Ectodermal cell (in vitro differentiated cells): Measurements from ENCODE around the gene SYT14.
"Not testable (repeated sequence)": the region's sequence is repeated elsewhere in the genome, so short reads cannot be mapped to it uniquely, and the experiment has no call there.

Experiments
- H3K27ac ChIP-seq: 2 replicates; pipeline ENCODE4 v1.7.0; 2013; ENCODE audit warnings: mild to moderate bottlenecking, low read depth, low read length; ENCODE audit not compliant: insufficient read depth, poor library complexity, severe bottlenecking
- H3K27me3 ChIP-seq: 2 replicates; pipeline ENCODE4 v1.7.0; 2013; ENCODE audit warnings: mild to moderate bottlenecking, low read length; ENCODE audit not compliant: insufficient read depth, control insufficient read depth, poor library complexity, severe bottlenecking
- H3K36me3 ChIP-seq: one replicate; pipeline ENCODE4 v1.7.0; 2013; ENCODE audit warnings: low read length; ENCODE audit not compliant: control insufficient read depth, insufficient read depth
- H3K4me1 ChIP-seq: one replicate; pipeline ENCODE4 v1.7.0; 2013; ENCODE audit warnings: low read length; ENCODE audit not compliant: control insufficient read depth, insufficient read depth
- H3K4me3 ChIP-seq: 2 replicates; pipeline ENCODE4 v1.7.0; 2013; ENCODE audit warnings: low read depth, low read length, control low read depth; ENCODE audit not compliant: insufficient read depth
- H3K9me3 ChIP-seq: 2 replicates; pipeline ENCODE4 v1.7.0; 2013; ENCODE audit warnings: mild to moderate bottlenecking, low read length, moderate library complexity; ENCODE audit not compliant: control insufficient read depth
- WGBS, 2 experiments: methylation state at CpG; one replicate each; pipeline ENCODE4 v1.1.7; 2013; ENCODE audit warnings: missing lambda C conversion rate in 2 of 2; 5-methylcytosine and 5-hydroxymethylcytosine counted together

The SYT14 gene

DNA sequence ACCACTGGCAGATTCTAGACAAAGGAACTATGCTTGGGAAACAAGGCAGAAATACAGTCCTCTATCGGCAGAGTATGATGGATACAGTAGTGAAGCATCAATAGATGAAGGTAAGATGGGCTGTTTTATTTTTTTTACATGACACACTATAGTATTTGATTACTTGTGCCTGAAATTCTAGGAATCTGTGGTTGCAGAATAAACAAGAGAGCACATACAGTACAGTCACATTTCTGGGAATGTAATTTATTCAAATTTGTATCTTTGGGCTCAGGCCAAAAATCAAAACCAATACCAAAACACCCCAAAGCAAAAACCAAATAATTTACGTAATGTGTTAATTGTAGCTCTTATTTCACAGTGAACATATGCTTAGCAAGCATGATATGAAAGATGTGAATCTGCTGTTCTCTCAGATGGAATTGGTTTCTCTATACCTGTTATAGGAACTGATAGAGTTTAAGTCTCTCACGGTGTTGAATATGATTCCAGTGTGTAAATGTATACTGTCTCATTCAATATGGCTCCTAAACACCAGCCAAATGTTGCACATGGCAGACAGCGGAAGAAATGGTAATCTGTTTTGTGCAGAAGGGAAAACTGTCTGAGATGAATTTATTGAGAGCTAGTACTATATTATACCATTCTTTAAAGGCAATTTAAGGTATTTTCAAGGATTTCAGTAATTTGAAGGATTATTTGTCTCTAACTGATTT is 83.3 kb downstream of the SYT14 start:
- Histone ChIP-seq H3K27ac (no peak overlapping the region), H3K4me1 (no peaks in the 10 kb centered on the region), H3K27me3 (no peaks in the 10 kb centered on the region), H3K9me3 (no peaks in the 10 kb centered on the region), H3K4me3 (no peak overlapping the region), H3K36me3 (no peaks in the 10 kb centered on the region)
- 96 to 97% methylated on average over 4 of the region's 4 CpGs for WGBS, 2 experiments

DNA sequence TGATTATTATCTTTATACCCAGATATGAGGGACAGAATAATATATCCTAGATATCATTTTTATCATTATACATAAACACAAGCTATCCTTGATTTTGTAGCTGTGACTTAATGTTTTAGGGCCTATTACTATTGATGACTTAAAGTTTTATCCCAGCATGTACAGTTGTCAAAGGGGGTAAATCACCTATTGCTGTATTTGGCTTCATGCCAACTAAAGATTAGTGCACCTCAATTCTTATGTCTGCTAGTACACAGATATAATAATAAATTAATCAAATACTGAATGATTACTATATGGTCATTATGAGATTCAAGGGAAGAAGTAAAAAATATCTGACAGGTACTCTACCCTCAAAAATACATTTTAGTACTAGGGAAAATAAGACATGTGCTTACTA is 84.0 kb downstream of the SYT14 start:
- no peaks in the 10 kb centered on the region for H3K4me1 ChIP-seq
- no peak overlapping the region for H3K27ac ChIP-seq
- no peak overlapping the region for H3K4me3 ChIP-seq
- no peaks in the 10 kb centered on the region for H3K36me3 ChIP-seq
- H3K9me3 ChIP-seq = no peaks in the 10 kb centered on the region
- no peaks in the 10 kb centered on the region for H3K27me3 ChIP-seq

DNA sequence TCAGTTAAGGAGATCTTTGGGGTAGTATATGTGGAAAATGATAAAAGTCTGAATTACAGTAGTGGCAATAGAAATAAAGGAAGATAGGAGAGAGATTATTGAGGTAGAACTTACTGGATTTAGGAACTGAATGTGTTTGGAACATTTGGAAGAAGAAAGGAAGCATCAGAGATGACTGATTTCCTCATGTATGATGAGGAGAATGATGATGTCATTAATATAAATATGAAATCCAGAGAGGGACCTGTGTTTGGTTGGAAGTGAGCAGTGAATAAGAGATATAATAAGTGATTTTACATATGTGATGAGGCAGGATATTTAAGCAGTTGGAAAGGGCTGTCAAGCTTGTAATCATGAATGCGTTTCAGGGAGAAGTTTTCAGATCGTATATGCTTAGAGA is 86.3 kb downstream of the SYT14 start:
- Histone ChIP-seq H3K4me1 (no peaks in the 10 kb centered on the region), H3K36me3 (no peaks in the 10 kb centered on the region), H3K4me3 (no peak overlapping the region), H3K9me3 (no peaks in the 10 kb centered on the region), H3K27me3 (no peaks in the 10 kb centered on the region), H3K27ac (no peak overlapping the region)
- WGBS, 2 experiments = 95 to 96% methylated on average over 2 of the region's 2 CpGs

DNA sequence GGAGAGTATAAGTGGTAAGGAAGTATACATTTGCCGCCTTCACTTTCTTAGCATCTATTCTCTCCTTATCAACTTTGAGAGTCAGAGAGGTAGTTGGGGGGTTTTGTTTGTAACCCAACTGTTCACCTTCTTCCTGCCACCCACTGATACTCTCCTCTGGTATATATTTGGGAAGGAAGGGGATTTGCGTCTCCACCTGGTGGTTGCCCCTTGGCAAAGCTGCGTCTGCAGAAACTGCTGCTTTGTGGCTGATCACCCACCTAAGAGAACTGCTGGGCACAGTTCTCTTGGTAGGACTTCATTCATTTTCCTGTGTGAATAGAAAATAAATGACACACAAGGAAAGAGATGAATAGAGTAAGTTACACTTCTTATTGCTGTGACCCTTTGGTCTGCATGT is 87.0 kb downstream of the SYT14 start:
- no peak overlapping the region for H3K27ac ChIP-seq
- no peaks in the 10 kb centered on the region for H3K36me3 ChIP-seq
- H3K4me3 ChIP-seq = no peak overlapping the region
- H3K27me3 ChIP-seq = no peaks in the 10 kb centered on the region
- no peaks in the 10 kb centered on the region for H3K4me1 ChIP-seq
- WGBS, 2 experiments = 85 to 88% methylated on average over 2 to 3 of the region's 3 CpGs
- H3K9me3 ChIP-seq = no peaks in the 10 kb centered on the region

DNA sequence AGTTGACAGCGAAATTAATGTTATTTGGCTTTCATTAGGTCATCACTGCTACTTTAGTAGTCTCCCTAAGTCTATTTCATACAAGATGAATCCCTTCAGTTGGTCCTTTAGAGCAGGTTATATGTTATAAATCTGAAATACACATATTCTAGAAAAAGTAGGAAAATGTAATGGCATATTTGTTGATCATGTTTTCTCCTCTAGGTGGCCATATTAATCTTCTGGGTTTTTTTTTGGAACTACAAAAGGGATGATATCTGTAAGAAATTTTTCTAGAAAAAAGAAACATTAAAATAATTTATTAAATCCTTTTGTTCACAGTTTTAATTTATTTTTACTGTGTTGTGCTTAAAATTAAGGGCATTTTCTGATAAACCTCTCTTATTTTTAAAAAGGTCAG is 87.9 kb downstream of the SYT14 start:
- H3K27ac ChIP-seq = no peak overlapping the region
- no peaks in the 10 kb centered on the region for H3K4me1 ChIP-seq
- no peaks in the 10 kb centered on the region for H3K36me3 ChIP-seq
- H3K9me3 ChIP-seq = no peaks in the 10 kb centered on the region
- H3K4me3 ChIP-seq = no peak overlapping the region
- no peaks in the 10 kb centered on the region for H3K27me3 ChIP-seq
- WGBS, 2 experiments = 100% methylated on average over 1 of the region's 1 CpG

DNA sequence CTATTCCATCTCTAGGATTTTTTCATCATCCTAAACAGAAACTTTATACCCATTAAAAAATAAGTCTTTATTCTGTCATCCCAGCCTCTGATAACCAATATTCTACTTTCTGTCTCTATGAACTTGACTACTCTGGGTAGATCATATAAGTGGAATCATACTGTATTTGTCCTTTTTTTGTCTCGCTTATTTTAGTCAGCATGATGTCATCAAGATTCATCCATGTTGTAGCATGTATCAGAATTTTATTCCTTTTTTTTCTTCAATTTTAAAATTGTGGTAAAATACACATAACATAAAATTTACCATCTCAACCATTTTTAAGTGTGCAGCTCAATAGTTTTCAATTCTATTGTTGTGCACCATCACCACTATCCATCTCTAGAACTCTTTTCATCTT is 90.0 kb downstream of the SYT14 start:
- no CpG with 5 or more reads among the region's 1 CpG for WGBS, 2 experiments
- Histone ChIP-seq H3K36me3 (no peaks in the 10 kb centered on the region), H3K9me3 (no peaks in the 10 kb centered on the region), H3K4me3 (no peak overlapping the region), H3K27ac (no peak overlapping the region), H3K4me1 (no peaks in the 10 kb centered on the region), H3K27me3 (no peaks in the 10 kb centered on the region)

DNA sequence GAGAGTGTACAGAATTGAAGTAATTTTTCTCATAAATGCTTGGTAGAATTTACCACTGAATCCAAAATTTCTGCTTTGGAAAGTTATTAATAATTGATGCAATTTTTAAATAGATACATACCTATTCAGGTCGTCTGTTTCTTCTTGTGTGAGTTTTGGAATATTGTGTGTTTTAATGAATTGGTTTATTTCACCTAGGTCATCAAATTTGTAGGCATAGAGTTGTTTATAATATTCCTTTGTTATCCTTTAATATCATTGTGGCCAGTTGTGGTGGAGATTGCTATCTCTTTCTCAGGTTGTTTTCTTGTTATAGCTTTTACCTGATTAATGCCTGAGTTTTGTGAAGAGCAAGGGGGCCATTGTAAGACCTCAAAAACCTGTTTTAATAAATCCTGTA is 93.5 kb downstream of the SYT14 start:
- Histone ChIP-seq H3K9me3 (no peaks in the 10 kb centered on the region), H3K4me3 (no peak overlapping the region), H3K27me3 (no peaks in the 10 kb centered on the region), H3K27ac (no peak overlapping the region), H3K4me1 (no peaks in the 10 kb centered on the region), H3K36me3 (no peaks in the 10 kb centered on the region)
- 86% methylated on average over 1 of the region's 1 CpG; no CpG with 5 or more reads in 1 of the 2 experiments for WGBS, 2 experiments

DNA sequence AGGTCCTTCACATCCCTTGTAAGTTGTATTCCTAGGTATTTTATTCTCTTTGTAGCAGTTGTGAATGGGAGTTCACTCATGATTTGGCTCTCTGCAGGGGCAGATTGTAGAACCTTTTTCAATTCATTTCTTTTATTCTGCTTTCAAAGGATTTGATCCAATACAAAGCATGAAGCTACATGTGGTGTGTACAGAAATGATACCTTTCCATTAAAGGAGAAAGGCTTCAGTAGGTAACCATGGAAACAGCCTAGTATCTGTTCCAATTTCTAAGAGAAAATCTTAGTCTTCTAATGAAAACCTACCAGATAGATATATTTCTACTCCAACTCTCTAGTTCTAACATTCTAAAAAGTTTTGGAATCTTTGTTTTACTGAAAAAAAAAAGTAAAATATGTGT is 105.0 kb downstream of the SYT14 start:
- no peaks in the 10 kb centered on the region for H3K27me3 ChIP-seq
- H3K4me3 ChIP-seq = no peak overlapping the region
- H3K36me3 ChIP-seq = no peaks in the 10 kb centered on the region

DNA sequence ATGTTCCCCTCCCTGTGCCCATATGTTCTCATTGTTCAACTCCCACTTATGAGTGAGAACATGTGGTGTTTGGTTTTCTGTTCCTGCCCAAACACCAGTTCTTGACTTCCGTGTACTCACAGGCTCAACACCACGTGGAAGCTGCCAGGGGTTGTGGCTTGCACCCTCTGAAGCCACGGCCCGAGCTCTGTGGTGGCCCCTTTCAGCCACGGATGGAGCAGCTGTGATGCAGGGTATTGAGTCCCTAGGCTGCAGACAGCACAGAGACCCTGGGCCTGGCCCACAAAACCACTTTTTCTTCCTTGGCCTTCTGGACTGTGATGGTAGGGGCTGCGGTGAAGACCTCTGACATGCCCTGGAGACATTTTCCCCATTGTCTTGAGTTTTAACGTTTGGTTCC is 111.6 kb downstream of the SYT14 start:
- Histone ChIP-seq H3K4me3 (no peak overlapping the region), H3K27me3 (no peaks in the 10 kb centered on the region), H3K9me3 (no peaks in the 10 kb centered on the region), H3K27ac (no peak overlapping the region), H3K4me1 (no peaks in the 10 kb centered on the region), H3K36me3 (no peaks in the 10 kb centered on the region)
- 92 to 94% methylated on average over 7 of the region's 7 CpGs for WGBS, 2 experiments

More for the DNA sequence above, 105.0 kb downstream of the SYT14 start:
- H3K27ac ChIP-seq = no peak overlapping the region
- H3K9me3 ChIP-seq = no peaks in the 10 kb centered on the region
- H3K4me1 ChIP-seq = no peaks in the 10 kb centered on the region

DNA sequence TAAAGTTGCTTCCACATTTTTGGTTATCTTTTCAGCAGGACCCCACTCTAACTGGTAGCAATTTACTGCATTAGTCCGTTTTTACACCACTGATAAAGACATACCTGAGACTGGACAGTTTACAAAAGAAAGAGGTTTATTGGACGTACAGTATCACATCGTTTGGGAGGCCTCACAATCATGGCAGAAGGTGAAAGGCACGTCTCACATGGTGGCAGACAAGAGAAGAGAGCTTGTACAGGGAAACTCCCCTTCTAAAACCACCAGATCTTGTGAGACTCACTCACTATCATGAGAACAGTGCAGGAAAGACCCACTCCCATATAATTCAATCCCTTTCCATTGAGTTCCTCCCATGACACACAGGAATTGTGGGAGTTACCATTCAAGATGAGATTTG is 112.5 kb downstream of the SYT14 start:
- not testable (repeated sequence) for H3K27ac ChIP-seq, H3K27me3 ChIP-seq, H3K36me3 ChIP-seq, H3K4me3 ChIP-seq, H3K4me1 ChIP-seq, H3K9me3 ChIP-seq
- 79 to 84% methylated on average over 4 of the region's 4 CpGs for WGBS, 2 experiments

DNA sequence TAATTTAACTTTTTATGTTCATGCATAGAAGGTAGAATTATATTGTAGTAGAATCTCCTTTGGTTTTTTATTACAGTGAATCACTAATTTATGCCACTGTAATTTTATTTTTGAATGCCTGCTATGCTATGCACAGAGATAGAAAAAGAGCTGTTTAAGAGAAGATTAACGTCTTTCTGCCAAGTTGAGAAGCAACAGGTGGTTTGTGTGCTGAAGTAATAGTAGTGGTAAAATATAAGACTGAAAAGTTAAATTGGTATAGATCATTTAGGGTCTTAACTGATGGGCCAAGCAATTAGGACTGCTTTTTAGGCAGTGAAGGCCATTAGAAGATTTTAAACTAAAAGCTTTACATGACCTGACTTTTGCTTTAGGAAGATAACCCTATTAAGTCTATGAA is 115.1 kb downstream of the SYT14 start:
- 92 to 95% methylated on average over 1 of the region's 1 CpG for WGBS, 2 experiments

More for the DNA sequence above, 115.1 kb downstream of the SYT14 start:
- Histone ChIP-seq H3K27ac (no peak overlapping the region), H3K36me3 (no peaks in the 10 kb centered on the region), H3K27me3 (no peaks in the 10 kb centered on the region), H3K4me1 (no peaks in the 10 kb centered on the region), H3K4me3 (no peak overlapping the region), H3K9me3 (no peaks in the 10 kb centered on the region)
